NB4 (cell line): Measurements from ENCODE around the gene NAMPT.

Experiments used
- DNase-seq: peaks from one replicate; pipeline ENCODE4 v3.0.0; 2010; ENCODE audit warnings: low read depth
- H3K4me3 ChIP-seq: one replicate; pipeline ENCODE4 v1.5.1; 2011; ENCODE audit warnings: mild to moderate bottlenecking, low read depth, low read length, moderate library complexity
- MYC ChIP-seq: IDR thresholded peaks from 2 replicates; pipeline ENCODE4 v1.6.1; 2011; ENCODE audit warnings: low read depth, low read length
- POLR2A ChIP-seq: IDR thresholded peaks from 2 replicates; pipeline ENCODE4 v1.6.1; 2011; ENCODE audit warnings: mild to moderate bottlenecking; ENCODE audit not compliant: insufficient read length; ENCODE audit errors: extremely low read depth
- TF ChIP-seq, protein P1 (sequence below): IDR thresholded peaks from 2 replicates; pipeline ENCODE4 v1.6.1; 2011; ENCODE audit warnings: low read depth, low read length
- TF ChIP-seq, protein P2 (sequence below): IDR thresholded peaks from one replicate; pipeline ENCODE4 v1.5.1; 2012; ENCODE audit warnings: low read depth, low read length

Gene NAMPT

DNA sequence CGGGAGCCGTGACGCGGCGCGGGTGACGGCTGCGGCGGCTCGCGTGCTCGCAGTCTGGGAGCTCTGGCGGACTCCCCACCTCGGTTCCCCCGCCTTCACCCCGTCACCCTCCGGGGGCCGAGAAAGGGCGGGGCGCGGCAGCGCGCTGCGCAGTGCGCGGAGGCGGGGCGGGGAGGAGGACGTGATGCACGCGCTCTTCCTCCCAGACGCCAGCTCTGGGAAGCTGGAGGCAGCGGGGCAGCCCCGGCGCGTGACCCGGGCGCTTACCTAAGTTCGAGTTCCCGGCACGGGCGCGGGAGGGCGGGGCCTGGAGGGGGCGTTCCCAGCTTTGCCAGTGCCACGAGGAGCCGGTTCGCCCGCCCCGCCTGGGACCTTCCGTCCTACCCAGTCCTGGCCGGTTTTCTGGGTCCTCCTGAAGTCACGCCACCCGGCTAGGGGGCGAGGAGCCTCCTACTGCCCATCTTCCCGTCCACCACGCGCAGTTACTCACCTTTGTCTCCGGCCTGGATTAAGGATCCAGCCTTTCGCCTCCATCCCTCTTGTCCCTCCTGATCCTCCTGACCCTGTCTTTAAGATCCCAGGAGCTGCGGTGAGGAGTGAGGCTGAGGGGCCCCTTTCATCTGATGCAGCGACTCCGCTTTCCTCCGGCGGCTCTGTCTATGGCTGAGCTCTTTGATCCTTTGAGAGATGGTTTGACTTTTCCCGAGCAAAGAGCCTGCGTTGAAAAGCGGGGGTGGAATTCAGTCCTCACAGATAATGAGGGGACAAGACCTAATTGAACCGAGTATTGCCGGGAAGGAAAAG lies 470 bp upstream of the NAMPT start:
- peak; percentile 99 for DNase-seq
- H3K4me3 ChIP-seq, result peak overlapping the region; percentile 83
- TF ChIP-seq POLR2A, result peak; percentile 76
- peak; percentile 81 for TF ChIP-seq MYC
- TF ChIP-seq, protein P1, sequence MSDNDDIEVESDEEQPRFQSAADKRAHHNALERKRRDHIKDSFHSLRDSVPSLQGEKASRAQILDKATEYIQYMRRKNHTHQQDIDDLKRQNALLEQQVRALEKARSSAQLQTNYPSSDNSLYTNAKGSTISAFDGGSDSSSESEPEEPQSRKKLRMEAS, result peak; percentile 82; the same call in 1 of the 2 replicates
- TF ChIP-seq, protein P2, sequence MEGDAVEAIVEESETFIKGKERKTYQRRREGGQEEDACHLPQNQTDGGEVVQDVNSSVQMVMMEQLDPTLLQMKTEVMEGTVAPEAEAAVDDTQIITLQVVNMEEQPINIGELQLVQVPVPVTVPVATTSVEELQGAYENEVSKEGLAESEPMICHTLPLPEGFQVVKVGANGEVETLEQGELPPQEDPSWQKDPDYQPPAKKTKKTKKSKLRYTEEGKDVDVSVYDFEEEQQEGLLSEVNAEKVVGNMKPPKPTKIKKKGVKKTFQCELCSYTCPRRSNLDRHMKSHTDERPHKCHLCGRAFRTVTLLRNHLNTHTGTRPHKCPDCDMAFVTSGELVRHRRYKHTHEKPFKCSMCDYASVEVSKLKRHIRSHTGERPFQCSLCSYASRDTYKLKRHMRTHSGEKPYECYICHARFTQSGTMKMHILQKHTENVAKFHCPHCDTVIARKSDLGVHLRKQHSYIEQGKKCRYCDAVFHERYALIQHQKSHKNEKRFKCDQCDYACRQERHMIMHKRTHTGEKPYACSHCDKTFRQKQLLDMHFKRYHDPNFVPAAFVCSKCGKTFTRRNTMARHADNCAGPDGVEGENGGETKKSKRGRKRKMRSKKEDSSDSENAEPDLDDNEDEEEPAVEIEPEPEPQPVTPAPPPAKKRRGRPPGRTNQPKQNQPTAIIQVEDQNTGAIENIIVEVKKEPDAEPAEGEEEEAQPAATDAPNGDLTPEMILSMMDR, result no peak

DNA sequence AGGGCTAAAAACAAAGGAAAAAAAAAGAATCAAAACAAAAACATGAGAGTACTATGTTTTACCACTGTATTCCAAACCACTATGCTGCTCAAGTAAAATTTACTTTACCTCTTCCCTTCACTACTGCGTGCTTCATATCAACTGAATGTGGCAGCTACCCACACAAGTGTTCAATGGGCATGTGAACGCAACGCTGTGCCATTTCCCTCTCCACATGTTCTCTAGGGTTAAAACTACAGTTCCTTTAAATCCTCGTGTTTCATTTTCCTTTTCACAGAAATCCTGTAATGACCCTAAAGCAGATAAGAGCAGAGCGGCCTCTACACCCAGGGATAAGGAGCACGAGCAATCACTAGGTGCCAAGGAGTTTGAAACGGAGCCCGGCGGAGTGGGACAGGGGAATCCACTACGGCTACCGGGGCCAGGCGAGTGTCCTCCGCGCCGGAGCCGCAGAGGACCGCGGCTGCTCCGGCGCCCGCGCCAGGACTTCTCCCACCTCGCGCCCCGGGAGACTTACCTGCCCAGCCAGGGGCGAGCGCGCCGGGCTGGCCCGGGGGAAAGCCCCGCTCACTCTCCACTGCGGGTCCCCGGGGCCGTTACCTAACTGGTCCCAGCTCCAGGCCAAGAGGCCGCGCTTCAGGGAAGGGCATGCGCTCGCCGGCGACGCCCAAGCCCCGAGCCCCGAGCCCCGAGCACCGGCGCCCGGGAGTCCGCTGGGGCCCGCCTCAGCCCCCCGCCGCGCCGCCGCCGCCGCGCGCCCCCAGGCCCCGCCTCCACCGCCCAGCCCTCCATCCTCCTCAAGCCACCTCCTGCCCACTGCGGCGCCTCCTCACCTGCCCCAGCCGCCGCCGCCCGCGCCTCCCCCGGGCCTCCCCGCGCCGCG lies 711 bp downstream of the NAMPT start:
- H3K4me3 ChIP-seq, result peak overlapping the region; percentile 69
- peak; percentile 72 for DNase-seq
- TF ChIP-seq, protein P2, result no peak
- TF ChIP-seq MYC (peak; percentile 12; the same call in 1 of the 2 replicates), POLR2A (no peak)
- TF ChIP-seq, protein P1, result peak; percentile 92

DNA sequence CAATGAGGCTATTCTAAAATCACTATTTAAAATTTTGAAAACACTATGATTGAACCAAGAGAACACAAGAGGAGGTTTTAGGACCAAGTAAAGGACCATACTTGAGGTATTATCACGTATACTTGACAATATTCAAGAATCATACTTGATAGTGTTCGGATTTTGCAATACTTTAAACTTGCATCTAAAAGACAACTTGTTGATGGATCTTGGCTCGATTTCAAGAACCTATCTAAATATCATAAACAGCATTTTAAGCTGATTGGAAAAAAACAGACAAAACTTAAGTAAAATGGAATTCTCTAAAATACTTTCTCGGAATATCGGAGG lies 1.3 kb downstream of the NAMPT start:
- no peak for TF ChIP-seq MYC
- no peak for TF ChIP-seq POLR2A
- TF ChIP-seq, protein P2, result no peak
- TF ChIP-seq, protein P1, result no peak
- H3K4me3 ChIP-seq, result peak overlapping the region; percentile 69
- no peak for DNase-seq

DNA sequence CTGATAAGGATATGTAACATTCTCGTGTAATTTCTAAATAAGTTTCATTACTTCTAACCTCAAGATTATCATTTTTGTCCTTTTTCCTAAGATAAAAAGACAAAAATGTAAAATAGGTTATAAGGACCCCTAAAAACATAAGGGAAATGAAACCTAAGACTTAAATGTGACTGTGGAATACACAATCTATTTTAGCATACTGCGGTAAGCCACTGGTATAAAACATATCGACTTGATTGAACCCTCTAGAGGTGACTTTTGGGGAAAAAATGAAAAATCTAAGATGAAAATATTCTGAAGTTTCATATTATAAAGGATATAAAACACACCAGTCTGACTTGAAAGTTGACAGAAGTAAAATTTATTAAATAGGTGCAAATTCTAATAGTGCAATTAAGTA lies 1.9 kb downstream of the NAMPT start:
- H3K4me3 ChIP-seq, result peak overlapping the region; percentile 69
- DNase-seq, result no peak
- no peak for TF ChIP-seq POLR2A
- no peak for TF ChIP-seq MYC
- TF ChIP-seq, protein P1, result no peak
- TF ChIP-seq, protein P2, result no peak

DNA sequence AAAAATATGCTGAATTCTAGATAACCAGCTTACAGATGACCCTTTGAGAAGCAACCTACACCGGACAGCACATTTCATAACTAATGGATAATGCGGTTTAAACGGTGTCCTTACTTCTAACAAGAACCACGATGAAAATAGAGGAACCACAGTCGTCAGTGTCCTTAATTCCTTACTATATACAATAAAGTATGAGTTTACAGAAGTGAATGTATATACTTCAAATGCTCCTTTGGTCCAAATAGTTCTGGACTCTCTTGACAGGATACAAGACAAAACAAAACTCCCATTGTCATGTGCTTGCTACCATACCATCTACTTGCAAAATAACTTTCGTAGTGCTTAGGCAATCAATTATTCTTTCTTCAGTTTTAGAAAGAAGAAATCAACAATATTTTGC lies 2.4 kb downstream of the NAMPT start:
- peak overlapping the region; percentile 69 for H3K4me3 ChIP-seq
- DNase-seq, result peak; percentile 64
- TF ChIP-seq MYC (no peak), POLR2A (no peak)
- TF ChIP-seq, protein P2, result no peak
- TF ChIP-seq, protein P1, result no peak
